AG10803 (cell line): Measurements from ENCODE around the gene SYCP2.

ENCODE experiments used
- DNase-seq: peaks from one replicate; pipeline ENCODE4 v3.0.0; 2010; ENCODE audit warnings: low read depth
- H3K4me3 ChIP-seq: 2 replicates; pipeline ENCODE4 v1.5.1; 2011; ENCODE audit warnings: mild to moderate bottlenecking, low read length, control low read depth
- TF ChIP-seq, protein P1 (sequence below): conservative IDR thresholded peaks from 2 replicates; pipeline ENCODE4 v1.5.1; 2011; ENCODE audit warnings: mild to moderate bottlenecking, low read length, control low read depth, inconsistent platforms

Gene SYCP2

DNA sequence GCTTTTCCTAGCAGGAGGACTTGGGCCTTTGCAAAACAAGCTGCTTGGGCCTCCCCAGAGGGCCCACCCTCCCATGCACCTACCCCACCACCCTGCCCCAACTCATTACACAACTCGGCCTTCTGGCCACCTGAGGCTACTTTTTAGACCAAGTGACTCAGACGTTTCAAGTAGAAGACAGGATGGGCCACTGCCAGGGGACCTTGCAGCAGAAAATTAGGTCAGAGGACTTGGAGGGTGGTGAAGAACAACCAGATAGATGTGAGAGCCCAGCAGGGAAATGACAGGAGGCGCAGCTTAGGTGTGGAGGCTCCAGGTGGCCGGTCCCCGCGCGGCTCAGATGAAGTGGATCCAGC is 5.2 kb upstream of the SYCP2 start:
- H3K4me3 ChIP-seq, result peak overlapping the region; percentile 59
- DNase-seq, result peak; percentile 47
- TF ChIP-seq, protein P1, sequence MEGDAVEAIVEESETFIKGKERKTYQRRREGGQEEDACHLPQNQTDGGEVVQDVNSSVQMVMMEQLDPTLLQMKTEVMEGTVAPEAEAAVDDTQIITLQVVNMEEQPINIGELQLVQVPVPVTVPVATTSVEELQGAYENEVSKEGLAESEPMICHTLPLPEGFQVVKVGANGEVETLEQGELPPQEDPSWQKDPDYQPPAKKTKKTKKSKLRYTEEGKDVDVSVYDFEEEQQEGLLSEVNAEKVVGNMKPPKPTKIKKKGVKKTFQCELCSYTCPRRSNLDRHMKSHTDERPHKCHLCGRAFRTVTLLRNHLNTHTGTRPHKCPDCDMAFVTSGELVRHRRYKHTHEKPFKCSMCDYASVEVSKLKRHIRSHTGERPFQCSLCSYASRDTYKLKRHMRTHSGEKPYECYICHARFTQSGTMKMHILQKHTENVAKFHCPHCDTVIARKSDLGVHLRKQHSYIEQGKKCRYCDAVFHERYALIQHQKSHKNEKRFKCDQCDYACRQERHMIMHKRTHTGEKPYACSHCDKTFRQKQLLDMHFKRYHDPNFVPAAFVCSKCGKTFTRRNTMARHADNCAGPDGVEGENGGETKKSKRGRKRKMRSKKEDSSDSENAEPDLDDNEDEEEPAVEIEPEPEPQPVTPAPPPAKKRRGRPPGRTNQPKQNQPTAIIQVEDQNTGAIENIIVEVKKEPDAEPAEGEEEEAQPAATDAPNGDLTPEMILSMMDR, result no peak

DNA sequence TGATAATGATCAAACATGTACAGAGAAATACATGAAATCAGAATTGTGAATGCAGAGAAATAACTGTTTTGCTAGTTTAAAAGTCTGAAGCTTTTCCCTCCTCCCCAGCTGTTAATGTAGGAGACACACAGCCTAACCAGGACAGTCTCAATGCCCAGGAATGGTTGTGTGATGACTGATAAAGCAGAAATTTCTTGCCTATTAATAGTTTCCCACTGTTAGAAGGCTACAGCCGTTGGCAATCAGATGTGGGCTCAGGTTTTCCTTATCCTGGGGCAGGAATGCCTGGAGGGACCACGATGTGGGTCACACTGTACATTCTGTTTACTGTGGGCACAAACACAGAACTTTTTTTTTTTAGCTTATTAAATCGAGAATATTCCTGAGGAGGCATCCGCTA is 4.8 kb upstream of the SYCP2 start:
- TF ChIP-seq, protein P1, result no peak
- peak overlapping the region; percentile 59 for H3K4me3 ChIP-seq
- peak; percentile 74 for DNase-seq

DNA sequence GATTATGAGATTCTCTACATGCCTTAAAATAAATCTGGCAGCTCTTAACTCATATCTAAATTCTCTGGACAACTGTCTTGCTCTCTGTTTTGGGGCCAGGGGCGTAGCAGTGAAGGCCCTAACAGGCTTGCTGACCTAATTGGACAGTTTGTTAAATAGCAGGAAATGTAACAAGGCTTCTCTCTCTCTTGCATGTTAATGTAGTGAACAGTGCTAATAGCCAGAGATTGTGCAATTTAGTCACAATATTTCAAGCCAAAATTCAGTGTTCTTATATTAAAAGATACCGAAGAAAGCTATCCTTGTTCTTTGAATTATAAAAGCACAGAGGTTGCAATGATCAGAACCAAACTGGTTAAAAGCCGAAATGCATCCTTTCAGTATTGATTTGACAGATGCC is 3.7 kb upstream of the SYCP2 start:
- DNase-seq, result peak; percentile 35
- TF ChIP-seq, protein P1, result no peak
- peak overlapping the region; percentile 14 for H3K4me3 ChIP-seq

DNA sequence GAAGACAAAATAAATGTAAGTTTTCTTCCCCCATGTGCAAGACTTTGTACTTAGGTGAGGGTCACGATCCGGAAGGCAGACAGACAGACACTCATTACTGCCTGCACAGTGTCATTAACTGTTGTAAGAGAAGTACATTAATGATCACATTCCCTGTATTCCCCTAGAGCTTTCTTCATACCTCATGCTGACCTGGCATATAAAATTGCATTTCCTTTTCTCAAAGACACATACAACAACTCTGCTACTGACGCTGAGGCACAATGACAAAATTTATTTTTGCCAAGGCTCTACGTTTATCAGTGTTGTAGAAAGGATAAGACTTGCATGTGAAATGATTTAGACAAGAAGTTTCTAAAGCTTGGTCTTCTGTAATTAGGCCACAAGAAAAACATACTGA is 3.0 kb upstream of the SYCP2 start:
- no peak overlapping the region for H3K4me3 ChIP-seq
- DNase-seq, result no peak
- TF ChIP-seq, protein P1, result no peak

DNA sequence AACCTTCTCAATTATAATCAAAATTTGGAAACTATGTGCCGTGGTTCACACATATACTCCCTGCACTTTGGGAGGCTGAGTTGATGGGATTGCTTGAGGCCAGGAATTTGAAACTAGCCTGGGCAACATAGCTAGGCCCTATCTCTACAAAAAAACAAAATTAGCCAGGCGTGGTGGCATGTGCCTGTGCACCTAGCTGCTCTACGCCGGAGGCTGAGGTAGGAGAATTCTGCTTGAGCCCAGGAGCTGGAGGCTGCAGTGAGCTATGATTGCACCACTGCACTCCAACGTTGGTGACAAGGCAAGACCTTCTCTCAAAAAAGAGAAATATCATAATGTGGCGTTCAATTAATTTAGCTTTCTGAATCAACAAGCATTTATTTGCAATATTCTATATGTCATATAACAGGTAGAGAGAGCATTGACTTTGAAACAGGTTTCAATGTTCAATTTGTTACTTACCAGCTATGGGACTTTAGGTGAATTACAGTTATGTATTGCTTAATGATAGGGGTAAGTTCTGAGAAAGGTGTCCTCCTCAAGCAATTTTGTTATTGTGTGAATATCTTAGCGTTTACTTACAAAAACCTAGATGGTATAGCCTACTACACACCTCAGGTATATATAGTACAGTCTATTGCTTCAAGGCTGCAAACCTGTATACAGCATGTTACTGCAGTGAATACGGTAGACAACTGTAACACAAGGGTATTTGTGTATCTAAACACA is 2.2 kb upstream of the SYCP2 start:
- DNase-seq, result no peak
- no peak overlapping the region for H3K4me3 ChIP-seq
- TF ChIP-seq, protein P1, result no peak

DNA sequence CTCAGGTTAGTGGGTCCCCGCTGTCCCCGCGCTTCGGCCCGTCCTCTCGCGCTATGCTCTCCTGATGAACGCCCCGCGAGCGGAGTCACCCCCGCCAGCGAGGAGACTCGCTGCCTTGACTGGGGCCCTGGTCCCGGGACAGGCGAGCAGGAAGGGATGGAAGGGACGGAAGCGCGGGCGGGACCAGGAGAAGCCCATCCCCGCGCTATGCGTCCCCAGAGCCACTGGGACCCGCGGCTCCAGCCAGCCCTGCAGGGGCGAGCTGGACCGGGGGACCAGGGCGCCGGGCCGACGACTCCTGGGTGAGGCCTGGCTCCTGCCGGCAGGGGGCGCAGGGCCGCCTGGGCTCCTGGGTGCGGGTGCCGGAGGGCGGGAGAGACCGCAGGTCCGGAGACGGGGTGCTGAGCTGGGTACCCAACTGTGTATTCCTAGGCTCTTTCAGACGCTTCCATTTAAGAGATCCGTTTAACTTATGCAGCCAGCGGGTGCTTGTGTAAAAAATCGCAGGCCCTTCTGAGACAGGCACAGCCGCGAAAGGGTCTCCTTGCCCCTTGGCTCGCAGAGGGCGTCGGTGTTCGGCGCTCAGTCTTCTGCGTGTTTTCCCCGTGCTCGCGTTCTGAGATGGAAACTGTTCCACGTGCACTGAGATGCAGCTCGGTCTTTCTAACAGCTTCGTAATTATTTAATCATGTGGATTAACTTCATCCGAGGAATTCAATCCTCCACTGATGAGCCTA is 580 bp upstream of the SYCP2 start:
- peak; percentile 62 for DNase-seq

More for the DNA sequence above, 580 bp upstream of the SYCP2 start:
- H3K4me3 ChIP-seq, result peak overlapping the region; percentile 71
- TF ChIP-seq, protein P1, result peak; percentile 67
